Smooth muscle cell of the brain vasculature (primary cell): Measurements from ENCODE around the gene ZFP1.

Experiments
- DNase-seq: peaks from one replicate; pipeline ENCODE4 v3.0.0-alpha.2; 2012; ENCODE audit warnings: low read depth, low spot score

The ZFP1 gene

DNA sequence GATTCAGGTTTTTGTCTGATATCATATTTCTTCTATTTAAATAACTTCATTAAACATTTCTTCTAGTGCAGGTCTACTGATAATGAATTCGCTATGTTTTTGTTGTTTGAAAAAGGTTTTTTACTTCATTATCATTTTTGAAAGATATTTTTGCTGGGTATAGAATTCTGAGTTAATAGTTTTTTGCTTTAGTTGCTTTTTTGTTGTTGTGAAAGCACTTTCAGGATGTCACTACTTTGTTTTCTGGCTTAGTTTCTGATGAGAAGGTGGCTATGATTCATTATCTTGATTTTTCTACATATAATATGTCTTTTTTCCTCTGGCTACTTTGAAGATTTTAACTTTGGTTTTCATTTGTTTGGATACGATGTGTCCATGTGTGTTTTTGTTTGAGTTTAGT is 3.5 kb downstream of the ZFP1 start:
- DNase-seq, result no peak

GRCh38 chr16:75152635-75153034 is 4.3 kb downstream of the ZFP1 start:
- no peak for DNase-seq

- no peak for DNase-seq
Measured at GRCh38 chr16:75160386-75160785, 12.1 kb downstream of the ZFP1 start.

DNA sequence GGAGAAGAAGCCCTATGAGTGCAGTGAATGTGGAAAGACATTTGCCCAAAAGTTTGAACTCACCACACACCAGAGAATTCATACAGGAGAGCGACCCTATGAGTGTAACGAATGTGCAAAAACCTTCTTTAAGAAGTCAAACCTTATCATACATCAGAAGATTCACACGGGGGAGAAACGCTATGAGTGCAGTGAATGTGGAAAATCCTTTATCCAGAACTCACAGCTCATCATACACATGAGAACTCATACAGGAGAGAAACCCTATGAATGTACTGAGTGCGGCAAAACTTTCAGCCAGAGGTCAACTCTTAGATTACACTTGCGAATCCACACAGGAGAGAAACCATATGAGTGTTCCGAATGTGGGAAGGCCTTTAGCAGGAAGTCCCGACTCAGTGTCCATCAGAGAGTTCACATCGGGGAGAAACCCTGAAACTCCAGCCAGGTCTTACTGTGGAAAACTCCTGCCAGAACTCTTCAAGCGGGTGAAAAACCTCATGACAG is 21.6 kb downstream of the ZFP1 start:
- no peak for DNase-seq

GRCh38 chr16:75172578-75172977 is 24.3 kb downstream of the ZFP1 start:
- DNase-seq, result no peak

DNA sequence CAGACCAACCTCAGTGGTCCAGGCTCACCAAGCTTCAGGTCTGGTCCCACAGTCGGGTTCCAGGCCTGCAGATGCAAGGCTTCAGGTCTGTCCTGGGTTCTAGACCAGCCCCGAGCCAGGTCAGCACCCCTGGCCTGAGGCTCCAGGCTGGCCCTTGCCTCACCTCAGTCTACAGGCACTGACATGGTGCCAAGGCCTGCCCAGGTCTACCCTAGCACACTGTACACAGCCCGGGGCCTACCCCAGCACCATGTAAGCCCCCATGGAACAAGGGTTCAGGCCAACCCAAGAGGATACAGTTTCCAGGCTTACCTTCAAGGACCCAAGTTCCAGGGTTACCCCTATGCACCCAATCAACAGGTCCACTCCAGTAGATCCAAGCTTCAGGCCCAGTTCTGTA is 26.8 kb downstream of the ZFP1 start:
- no peak for DNase-seq

DNA sequence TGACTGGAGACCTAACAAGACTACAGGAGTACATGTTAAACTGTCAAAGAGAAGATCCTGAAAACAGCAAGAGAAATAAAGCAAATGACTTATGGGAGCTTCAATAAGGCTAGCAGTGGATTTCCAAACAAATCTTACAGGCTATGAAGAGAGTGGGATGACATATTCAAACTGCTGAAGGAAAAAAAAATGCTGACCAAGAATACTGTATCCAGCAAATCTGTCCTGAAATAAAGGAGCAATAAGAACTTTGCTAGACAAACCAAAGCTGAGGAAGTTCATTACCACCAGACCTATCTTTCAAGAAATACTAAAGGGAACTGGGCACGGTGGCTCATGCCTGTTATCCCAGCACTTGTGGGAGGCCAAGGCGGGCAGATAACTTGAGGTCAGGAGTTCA is 28.6 kb downstream of the ZFP1 start:
- no peak for DNase-seq

DNA sequence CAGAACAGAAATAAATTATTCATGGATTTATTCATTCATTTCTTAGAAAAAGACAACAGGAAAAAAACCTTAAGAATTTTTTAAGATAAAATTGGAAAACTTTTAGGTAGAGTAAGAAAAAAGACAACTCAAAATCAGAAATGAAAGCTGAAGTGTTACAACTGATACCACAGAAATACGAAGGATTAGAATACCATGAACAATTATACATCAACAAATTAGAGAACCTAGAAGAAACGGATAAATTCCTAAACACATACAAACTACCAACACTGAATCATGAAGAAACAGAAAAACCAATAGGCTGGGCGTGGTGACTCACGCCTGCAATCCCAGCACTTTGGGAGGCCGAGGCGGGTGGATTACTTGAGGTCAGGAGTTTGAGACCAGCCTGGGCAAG is 30.9 kb downstream of the ZFP1 start:
- DNase-seq, result no peak

GRCh38 chr16:75181630-75182029 is 33.3 kb downstream of the ZFP1 start:
- no peak for DNase-seq

GRCh38 chr16:75188832-75189477 is 40.6 kb downstream of the ZFP1 start:
- DNase-seq, result no peak

- DNase-seq, result no peak
Measured at GRCh38 chr16:75189638-75190245, 41.4 kb downstream of the ZFP1 start.

- no peak for DNase-seq
Measured at GRCh38 chr16:75192606-75193264, 44.4 kb downstream of the ZFP1 start.

GRCh38 chr16:75193265-75193650 is 44.9 kb downstream of the ZFP1 start:
- no peak for DNase-seq

DNA sequence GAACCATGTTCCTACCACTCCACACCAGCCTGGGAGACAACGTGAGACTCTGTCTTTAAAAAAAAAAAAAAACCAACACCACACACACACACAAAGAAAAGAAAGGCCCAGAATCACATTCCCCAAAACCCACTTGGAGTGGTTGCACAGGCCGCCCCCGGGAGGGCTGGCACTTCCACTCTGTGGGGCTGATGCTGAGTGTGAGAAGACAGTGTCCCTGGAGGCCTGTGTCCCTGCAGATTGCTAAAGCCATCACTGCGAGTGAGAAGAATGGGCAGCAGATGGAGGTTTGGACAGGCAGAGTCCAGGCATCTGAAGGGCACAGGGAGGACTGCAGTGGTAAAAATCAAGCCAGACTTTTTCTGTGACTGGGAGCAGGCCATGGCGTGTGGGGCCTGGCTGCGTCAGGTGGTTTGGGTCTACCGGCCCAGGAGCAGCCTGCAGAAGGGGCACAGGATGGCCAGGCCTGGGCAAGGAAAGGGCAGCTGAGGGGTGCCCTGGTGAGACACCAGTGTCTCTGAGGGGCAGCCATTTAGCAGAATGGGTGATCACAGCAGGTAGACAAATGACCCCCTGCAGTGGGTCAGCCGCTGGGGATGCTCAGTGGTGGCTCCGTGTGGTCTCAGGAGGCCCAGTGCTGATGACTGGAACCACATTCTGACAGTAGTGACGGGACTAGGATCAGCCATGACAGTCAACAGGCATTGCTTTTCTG is 45.6 kb downstream of the ZFP1 start:
- no peak for DNase-seq

DNA sequence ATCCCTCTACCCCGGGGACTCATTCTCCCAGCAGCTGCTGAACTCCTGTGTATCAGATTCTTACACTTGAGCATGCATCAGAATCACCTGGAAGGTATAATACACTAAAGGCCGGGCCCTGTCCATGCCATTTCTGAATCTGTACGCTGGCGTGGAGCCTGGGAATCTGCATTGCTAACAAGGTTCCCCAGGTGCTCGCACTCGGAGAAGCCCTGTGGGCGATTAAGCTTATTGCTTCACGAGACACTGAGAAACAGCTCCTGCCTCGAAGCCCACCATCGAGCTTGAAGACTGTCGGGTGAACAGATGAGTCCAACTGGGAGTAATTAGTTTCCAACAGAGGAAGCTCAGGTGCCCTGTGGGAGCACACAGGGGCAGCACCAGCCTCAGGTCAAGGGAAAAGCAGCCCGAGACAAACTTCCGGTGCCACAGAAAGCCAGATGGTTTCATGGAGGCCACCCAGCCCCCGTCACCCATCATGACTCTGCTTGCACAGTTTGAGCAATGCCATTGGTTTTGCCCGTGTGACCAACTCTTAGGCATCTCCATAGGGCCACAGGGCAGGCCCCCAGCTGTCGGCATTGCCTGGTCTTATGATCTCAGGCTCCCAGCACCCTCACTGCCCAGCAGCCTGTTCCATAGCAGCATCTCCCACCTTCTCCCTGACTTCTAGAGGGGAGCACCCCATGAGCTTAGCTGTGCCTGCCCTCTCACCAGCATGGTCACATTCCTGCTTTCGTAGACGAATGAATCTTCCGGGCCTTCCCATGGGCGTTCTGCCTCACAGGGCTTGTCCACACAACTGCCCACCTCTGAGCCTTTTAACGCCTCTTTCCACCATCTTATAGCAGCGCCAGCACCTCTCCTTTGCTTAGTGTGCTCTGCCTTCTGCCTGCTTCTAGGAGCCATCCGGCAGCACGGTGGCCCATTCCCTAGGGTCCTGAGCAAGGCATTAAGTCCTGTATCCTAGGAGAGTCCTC is 47.8 kb downstream of the ZFP1 start:
- DNase-seq, result no peak

GRCh38 chr16:75196836-75197235 is 48.5 kb downstream of the ZFP1 start:
- no peak for DNase-seq

GRCh38 chr16:75197522-75198134 is 49.3 kb downstream of the ZFP1 start:
- DNase-seq, result no peak

DNA sequence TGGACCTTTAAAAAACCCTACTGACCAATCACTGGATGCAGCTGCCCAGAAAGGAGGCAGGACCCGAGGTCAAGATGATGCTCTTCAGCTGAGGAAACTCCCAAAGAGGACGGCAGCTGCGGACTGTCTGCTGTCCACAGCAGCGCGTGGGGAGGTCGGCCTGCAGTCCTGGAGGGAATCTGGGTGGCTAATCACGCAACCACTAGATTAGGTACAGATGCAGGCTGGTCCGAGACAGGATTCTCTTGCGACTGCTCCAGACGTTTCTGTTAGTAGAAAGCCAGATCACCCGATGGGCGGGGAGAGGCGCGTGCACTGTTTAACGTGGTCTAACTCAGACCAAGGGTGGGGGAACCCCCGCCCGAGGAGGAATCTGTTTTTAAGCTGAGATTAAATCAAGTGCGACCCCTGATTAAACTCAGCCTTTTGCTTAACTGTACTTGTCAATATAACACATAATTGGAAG is 49.8 kb downstream of the ZFP1 start:
- DNase-seq, result no peak

DNA sequence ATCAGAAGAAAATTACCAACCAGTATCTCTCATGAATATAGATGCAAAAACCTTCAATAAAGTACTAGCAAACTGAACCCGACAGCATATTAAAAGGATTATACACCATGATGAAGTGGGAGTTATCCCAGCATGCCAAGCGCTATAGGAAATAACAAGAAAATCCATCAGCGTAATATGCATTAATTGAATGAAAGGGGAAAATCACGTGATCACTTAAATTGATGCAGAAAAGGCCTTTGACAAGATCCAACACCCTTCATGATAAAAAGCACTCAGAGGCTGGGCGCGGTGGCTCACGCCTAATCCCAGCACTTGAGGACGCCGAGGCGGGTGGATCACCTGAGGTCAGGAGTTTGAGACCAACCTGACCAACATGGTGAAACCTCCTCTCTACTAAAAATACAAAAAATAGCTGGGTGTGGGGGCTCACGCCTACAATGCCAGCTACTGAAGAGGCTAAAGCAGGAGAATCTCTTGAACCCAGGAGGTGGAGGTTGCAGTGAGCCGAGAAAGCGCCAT is 53.8 kb downstream of the ZFP1 start:
- DNase-seq, result no peak

DNA sequence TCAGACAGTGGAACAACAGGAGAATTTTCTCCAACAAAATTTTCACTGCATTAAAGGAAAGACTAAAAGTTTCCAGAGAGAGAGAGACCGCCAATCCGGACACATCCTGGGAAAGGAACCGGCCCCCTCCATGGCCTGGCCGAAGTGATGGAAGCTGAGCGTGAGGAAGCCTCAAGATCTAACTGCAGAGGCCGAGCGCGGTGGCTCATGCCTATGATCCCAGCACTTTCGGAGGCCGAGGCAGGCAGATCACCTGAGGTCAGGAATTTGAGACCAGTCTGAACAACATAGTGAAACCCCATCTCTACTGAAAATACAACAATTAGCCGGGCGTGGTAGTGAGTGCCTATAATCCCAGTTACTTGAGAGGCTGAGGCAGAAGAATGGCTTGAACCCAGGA is 54.8 kb downstream of the ZFP1 start:
- DNase-seq, result no peak
